NCI-H460 (cell line): ENCODE measurements around the gene PRSS12. TPM values are rescaled to one million over a fixed set of nuclear protein-coding genes. Genes with fewer than 3 reads are reported as not detected.
A peak's percentile ranks its signal among the peaks of the same experiment; 100 is the strongest.
"Not testable (repeated sequence)": the region's sequence is repeated elsewhere in the genome, so short reads cannot be mapped to it uniquely, and the experiment has no call there.

Experiments
- DNase-seq: peaks from one replicate; pipeline ENCODE4 v3.0.0-alpha.2; 2016; ENCODE audit warnings: low read depth; ENCODE audit errors: extremely low read depth
- polyA plus RNA-seq: library from polyadenylated mRNA; depleted of rRNA; stranded (reverse); fragments of >200 nt; gene quantifications from 2 replicates; pipeline ENCODE4 v1.2.3, GENCODE V29; 2014; cell fraction: nucleus; rRNA removed
- total RNA-seq: library from RNA; depleted of rRNA; stranded (reverse); fragments of >200 nt; shearing (Covaris generic); gene quantifications from 2 replicates; pipeline ENCODE4 v1.2.3, GENCODE V29; 2014; rRNA removed

The PRSS12 gene
- 1.1 and 1.2 TPM in 2 replicates for total RNA-seq
- polyA plus RNA-seq: 0.65 and 1.5 TPM in 2 replicates

GRCh38 chr4:118352843-118353533 lies at the start of gene PRSS12:
TSS of gene PRSS12 (minus strand) at chr4:118353003. CDS start at chr4:118352720, 283 bp downstream.
- peak; percentile 38 for DNase-seq

GRCh38 chr4:118400356-118400755 lies 47.6 kb upstream of the PRSS12 start:
- no peak for DNase-seq

GRCh38 chr4:118399883-118400282 lies 47.1 kb upstream of the PRSS12 start:
- DNase-seq: not testable (repeated sequence)

- DNase-seq: no peak
Measured at GRCh38 chr4:118398226-118399090, 45.7 kb upstream of the PRSS12 start.

GRCh38 chr4:118397623-118397979 lies 44.8 kb upstream of the PRSS12 start:
- no peak for DNase-seq

- no peak for DNase-seq
Measured at GRCh38 chr4:118396881-118397622, 44.2 kb upstream of the PRSS12 start.

GRCh38 chr4:118395057-118395644 lies 42.3 kb upstream of the PRSS12 start:
- DNase-seq: no peak

- DNase-seq: not testable (repeated sequence)
Measured at GRCh38 chr4:118392509-118392908, 39.7 kb upstream of the PRSS12 start.

- no peak for DNase-seq
Measured at GRCh38 chr4:118390121-118390520, 37.3 kb upstream of the PRSS12 start.

GRCh38 chr4:118389721-118390120 lies 36.9 kb upstream of the PRSS12 start:
- DNase-seq: no peak

GRCh38 chr4:118388606-118389005 lies 35.8 kb upstream of the PRSS12 start:
- DNase-seq: no peak

GRCh38 chr4:118381902-118382301 lies 29.1 kb upstream of the PRSS12 start:
- DNase-seq: no peak

- DNase-seq: no peak
Measured at GRCh38 chr4:118373614-118374255, 20.9 kb upstream of the PRSS12 start.

GRCh38 chr4:118372251-118372650 lies 19.4 kb upstream of the PRSS12 start:
- no peak for DNase-seq

- DNase-seq: no peak
Measured at GRCh38 chr4:118369231-118369630, 16.4 kb upstream of the PRSS12 start.

GRCh38 chr4:118367872-118368271 lies 15.1 kb upstream of the PRSS12 start:
- no peak for DNase-seq

- DNase-seq: no peak
Measured at GRCh38 chr4:118367361-118367760, 14.6 kb upstream of the PRSS12 start.

- DNase-seq: no peak
Measured at GRCh38 chr4:118363166-118363565, 10.4 kb upstream of the PRSS12 start.

GRCh38 chr4:118361192-118361591 lies 8.4 kb upstream of the PRSS12 start:
- DNase-seq: no peak

GRCh38 chr4:118360106-118360505 lies 7.3 kb upstream of the PRSS12 start:
- no peak for DNase-seq
